ENCODE measurements around the gene SORCS2.

SORCS2 gene

GRCh38 chr4:7739077-7739917 lies 547.0 kb downstream of the SORCS2 start:
- no peak overlapping the region for H3K4me2 ChIP-seq (ENCODE audit: insufficient read depth, low read length)
- no peak for ATAC-seq (ENCODE audit: insufficient read depth, low read depth)
- H3K4me1 ChIP-seq (ENCODE audit: insufficient read depth, low read length): peaks cover 6% of the 10 kb centered on the region; the same call in 1 of the 2 replicates
- H3K27ac ChIP-seq (ENCODE audit: low read length): no peak overlapping the region
- no peak for DNase-seq
- H3K36me3 ChIP-seq (ENCODE audit: insufficient read depth, low read length): no peaks in the 10 kb centered on the region
- no peak overlapping the region for H2AFZ ChIP-seq (ENCODE audit: low read depth, low read length)
- no peaks in the 10 kb centered on the region for H3K9me3 ChIP-seq (ENCODE audit: insufficient read depth, low read length, severe bottlenecking)
- H3K4me3 ChIP-seq (ENCODE audit: low read depth in 1 of 2, low read length in 2 of 2): no peak overlapping the region
- H3K27me3 ChIP-seq (ENCODE audit: insufficient read depth, low read length, poor library complexity): no peaks in the 10 kb centered on the region
- H3K9ac ChIP-seq (ENCODE audit: low read depth, low read length): no peak overlapping the region
- no peaks in the 10 kb centered on the region for H3K79me2 ChIP-seq (ENCODE audit: insufficient read depth, low read length)
- H4K20me1 ChIP-seq (ENCODE audit: insufficient read depth, low read length): no peaks in the 10 kb centered on the region
- TF ChIP-seq EZH2 (IDR thresholded peaks at IDR 0.05; ENCODE audit: borderline replicate concordance, low read depth, low read length, severe bottlenecking) (no peak), CTCF (IDR thresholded peaks at IDR 0.05; ENCODE audit: borderline replicate concordance, extremely low read depth, low read length, poor library complexity, severe bottlenecking) (no peak)

GRCh38 chr4:7739918-7740865 lies 547.9 kb downstream of the SORCS2 start:
- H3K27ac ChIP-seq (ENCODE audit: low read length): no peak overlapping the region

DNA sequence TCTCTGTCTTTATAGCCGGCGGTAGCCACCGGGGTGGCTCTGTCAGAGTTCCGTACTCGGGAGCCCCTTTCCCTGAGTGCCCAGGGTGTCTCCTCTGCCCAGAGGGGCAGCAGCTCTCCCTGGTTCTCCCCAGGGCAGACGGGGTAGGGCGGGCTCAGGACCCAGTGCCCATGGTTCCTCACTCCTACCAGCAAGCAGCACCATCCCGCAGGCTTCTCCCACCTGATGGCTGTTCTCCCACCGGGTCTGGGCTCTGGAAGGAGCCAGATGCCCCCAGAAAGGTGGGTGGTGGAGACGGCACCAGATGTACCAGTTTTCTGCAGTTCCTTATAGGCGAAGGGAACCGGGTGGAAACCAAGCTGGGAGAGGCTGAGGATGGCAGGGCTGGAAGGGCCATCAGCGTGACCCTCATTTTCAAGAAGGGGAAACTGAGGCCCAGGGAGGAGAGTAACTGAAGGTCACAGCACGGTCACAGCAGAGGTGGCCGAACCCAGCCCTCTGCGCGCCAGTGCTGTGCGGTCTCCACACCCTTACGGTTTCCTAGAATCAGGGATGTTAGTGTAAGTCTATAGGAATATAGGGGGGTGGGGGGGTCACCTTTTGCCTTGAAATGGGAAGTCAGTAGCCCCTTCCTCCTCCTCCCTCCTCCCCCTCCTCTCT lies 548.7 kb downstream of the SORCS2 start:
- DNase-seq: no peak
- Histone ChIP-seq H3K4me2 (ENCODE audit: insufficient read depth, low read length) (no peak overlapping the region), H3K79me2 (ENCODE audit: insufficient read depth, low read length) (no peaks in the 10 kb centered on the region), H3K9me3 (ENCODE audit: insufficient read depth, low read length, severe bottlenecking) (no peaks in the 10 kb centered on the region), H3K9ac (ENCODE audit: low read depth, low read length) (no peak overlapping the region), H3K4me1 (ENCODE audit: insufficient read depth, low read length) (peaks cover 6% of the 10 kb centered on the region; the same call in 1 of the 2 replicates), H2AFZ (ENCODE audit: low read depth, low read length) (no peak overlapping the region), H4K20me1 (ENCODE audit: insufficient read depth, low read length) (no peaks in the 10 kb centered on the region), H3K27me3 (ENCODE audit: insufficient read depth, low read length, poor library complexity) (no peaks in the 10 kb centered on the region), H3K27ac (ENCODE audit: low read length) (no peak overlapping the region), H3K36me3 (ENCODE audit: insufficient read depth, low read length) (no peaks in the 10 kb centered on the region), H3K4me3 (ENCODE audit: low read depth in 1 of 2, low read length in 2 of 2) (no peak overlapping the region)
- no peak for ATAC-seq (ENCODE audit: insufficient read depth, low read depth)
- TF ChIP-seq CTCF (IDR thresholded peaks at IDR 0.05; ENCODE audit: borderline replicate concordance, extremely low read depth, low read length, poor library complexity, severe bottlenecking) (no peak), EZH2 (IDR thresholded peaks at IDR 0.05; ENCODE audit: borderline replicate concordance, low read depth, low read length, severe bottlenecking) (no peak)

More at GRCh38 chr4:7739918-7740865, 547.9 kb downstream of the SORCS2 start:
- no peaks in the 10 kb centered on the region for H3K79me2 ChIP-seq (ENCODE audit: insufficient read depth, low read length)
- no peak for ATAC-seq (ENCODE audit: insufficient read depth, low read depth)
- no peak overlapping the region for H2AFZ ChIP-seq (ENCODE audit: low read depth, low read length)
- no peak for TF ChIP-seq EZH2 (IDR thresholded peaks at IDR 0.05; ENCODE audit: borderline replicate concordance, low read depth, low read length, severe bottlenecking)
- no peak for TF ChIP-seq CTCF (IDR thresholded peaks at IDR 0.05; ENCODE audit: borderline replicate concordance, extremely low read depth, low read length, poor library complexity, severe bottlenecking)
- H4K20me1 ChIP-seq (ENCODE audit: insufficient read depth, low read length): no peaks in the 10 kb centered on the region
- no peaks in the 10 kb centered on the region for H3K36me3 ChIP-seq (ENCODE audit: insufficient read depth, low read length)
- H3K4me3 ChIP-seq (ENCODE audit: low read depth in 1 of 2, low read length in 2 of 2): no peak overlapping the region
- H3K9ac ChIP-seq (ENCODE audit: low read depth, low read length): no peak overlapping the region
- no peak for DNase-seq
- H3K27me3 ChIP-seq (ENCODE audit: insufficient read depth, low read length, poor library complexity): no peaks in the 10 kb centered on the region
- H3K4me2 ChIP-seq (ENCODE audit: insufficient read depth, low read length): no peak overlapping the region
- H3K9me3 ChIP-seq (ENCODE audit: insufficient read depth, low read length, severe bottlenecking): no peaks in the 10 kb centered on the region
- H3K4me1 ChIP-seq (ENCODE audit: insufficient read depth, low read length): peaks cover 6% of the 10 kb centered on the region; the same call in 1 of the 2 replicates
